Neuron (in vitro differentiated cells): ENCODE measurements around the gene MSL1.
A peak's percentile ranks its signal among the peaks of the same experiment; 100 is the strongest.

Source experiments
- H2AFZ ChIP-seq: one replicate; pipeline ENCODE4 v1.6.1; 2013; ENCODE audit warnings: low read depth, mild to moderate bottlenecking, inconsistent platforms, low read length, moderate library complexity
- H3K27me3 ChIP-seq: one replicate; pipeline ENCODE4 v1.6.1; 2013; ENCODE audit warnings: low read length; ENCODE audit not compliant: insufficient read depth
- H3K36me3 ChIP-seq: one replicate; pipeline ENCODE4 v1.6.1; 2013; ENCODE audit warnings: low read length; ENCODE audit not compliant: insufficient read depth
- H3K4me1 ChIP-seq: one replicate; pipeline ENCODE4 v1.6.1; 2013; ENCODE audit warnings: low read length; ENCODE audit not compliant: insufficient read depth
- H3K4me3 ChIP-seq: 2 replicates; pipeline ENCODE4 v1.5.1; 2013; ENCODE audit warnings: mild to moderate bottlenecking, low read length, moderate library complexity
- H3K9me3 ChIP-seq: one replicate; pipeline ENCODE4 v1.6.1; 2013; ENCODE audit warnings: low read length

The MSL1 gene

GRCh38 chr17:40104594-40105486 lies 16.9 kb upstream of the MSL1 start:
- H3K4me3 ChIP-seq: no peak overlapping the region
- H3K4me1 ChIP-seq: peaks cover 46% of the 10 kb centered on the region
- no peak overlapping the region for H2AFZ ChIP-seq
- H3K9me3 ChIP-seq: no peaks in the 10 kb centered on the region
- no peaks in the 10 kb centered on the region for H3K36me3 ChIP-seq
- H3K27me3 ChIP-seq: no peaks in the 10 kb centered on the region

- H3K4me3 ChIP-seq: no peak overlapping the region
- no peaks in the 10 kb centered on the region for H3K9me3 ChIP-seq
- H3K27me3 ChIP-seq: no peaks in the 10 kb centered on the region
- no peaks in the 10 kb centered on the region for H3K36me3 ChIP-seq
- peak overlapping the region; percentile 18 for H2AFZ ChIP-seq
- peaks cover 49% of the 10 kb centered on the region for H3K4me1 ChIP-seq
These were observed 15.7 kb upstream of the MSL1 start for GRCh38 chr17:40105861-40106759.

- Histone ChIP-seq H3K36me3 (no peaks in the 10 kb centered on the region), H3K4me3 (peak overlapping the region; percentile 24), H3K9me3 (no peaks in the 10 kb centered on the region), H2AFZ (peak overlapping the region; percentile 18), H3K4me1 (peaks cover 54% of the 10 kb centered on the region), H3K27me3 (no peaks in the 10 kb centered on the region)
These were observed 14.8 kb upstream of the MSL1 start for GRCh38 chr17:40106760-40107521.

- Histone ChIP-seq H3K9me3 (no peaks in the 10 kb centered on the region), H3K4me1 (peaks cover 61% of the 10 kb centered on the region), H2AFZ (peak overlapping the region; percentile 18), H3K27me3 (no peaks in the 10 kb centered on the region), H3K36me3 (no peaks in the 10 kb centered on the region), H3K4me3 (peak overlapping the region; percentile 24)
These were observed 14.1 kb upstream of the MSL1 start for GRCh38 chr17:40107522-40108174.

- Histone ChIP-seq H3K4me3 (no peak overlapping the region), H3K27me3 (no peaks in the 10 kb centered on the region), H2AFZ (no peak overlapping the region), H3K9me3 (no peaks in the 10 kb centered on the region), H3K36me3 (no peaks in the 10 kb centered on the region), H3K4me1 (peaks cover 62% of the 10 kb centered on the region)
These were observed 12.6 kb upstream of the MSL1 start for GRCh38 chr17:40108970-40109824.

GRCh38 chr17:40110026-40110845 lies 11.5 kb upstream of the MSL1 start:
- Histone ChIP-seq H2AFZ (no peak overlapping the region), H3K27me3 (no peaks in the 10 kb centered on the region), H3K36me3 (no peaks in the 10 kb centered on the region), H3K9me3 (no peaks in the 10 kb centered on the region), H3K4me1 (peaks cover 65% of the 10 kb centered on the region), H3K4me3 (no peak overlapping the region)

- Histone ChIP-seq H3K4me1 (peaks cover 63% of the 10 kb centered on the region), H3K36me3 (no peaks in the 10 kb centered on the region), H2AFZ (no peak overlapping the region), H3K9me3 (no peaks in the 10 kb centered on the region), H3K4me3 (no peak overlapping the region), H3K27me3 (no peaks in the 10 kb centered on the region)
These were observed 10.3 kb upstream of the MSL1 start for GRCh38 chr17:40111221-40112128.

GRCh38 chr17:40112191-40112711 lies 9.5 kb upstream of the MSL1 start:
- no peaks in the 10 kb centered on the region for H3K9me3 ChIP-seq
- H3K27me3 ChIP-seq: no peaks in the 10 kb centered on the region
- no peaks in the 10 kb centered on the region for H3K36me3 ChIP-seq
- H2AFZ ChIP-seq: no peak overlapping the region
- H3K4me1 ChIP-seq: peaks cover 55% of the 10 kb centered on the region
- no peak overlapping the region for H3K4me3 ChIP-seq

- Histone ChIP-seq H2AFZ (no peak overlapping the region), H3K4me3 (no peak overlapping the region), H3K9me3 (no peaks in the 10 kb centered on the region), H3K4me1 (peaks cover 51% of the 10 kb centered on the region), H3K27me3 (no peaks in the 10 kb centered on the region), H3K36me3 (no peaks in the 10 kb centered on the region)
These were observed 9.1 kb upstream of the MSL1 start for GRCh38 chr17:40112718-40113109.

GRCh38 chr17:40113110-40113906 lies 8.5 kb upstream of the MSL1 start:
- Histone ChIP-seq H3K4me1 (peaks cover 45% of the 10 kb centered on the region), H2AFZ (peak overlapping the region; percentile 17), H3K27me3 (no peaks in the 10 kb centered on the region), H3K4me3 (peak overlapping the region; percentile 48), H3K9me3 (no peaks in the 10 kb centered on the region), H3K36me3 (no peaks in the 10 kb centered on the region)
